ENCODE data around the gene CSK.

CSK gene

GRCh38 chr15:74802862-74803447, 21.1 kb downstream of the CSK start:
- no peak for DNase-seq

GRCh38 chr15:74804935-74805334, 23.1 kb downstream of the CSK start:
- DNase-seq: no peak

GRCh38 chr15:74807282-74807681, 25.4 kb downstream of the CSK start:
- no peak for DNase-seq

- no peak for DNase-seq
These were observed 26.4 kb downstream of the CSK start for GRCh38 chr15:74808078-74808839.

- no peak for DNase-seq
These were observed 27.0 kb downstream of the CSK start for GRCh38 chr15:74808840-74809229.

GRCh38 chr15:74809242-74809641, 27.4 kb downstream of the CSK start:
- DNase-seq: no peak

GRCh38 chr15:74809956-74810355, 28.1 kb downstream of the CSK start:
- no peak for DNase-seq

- DNase-seq: no peak
These were observed 30.7 kb downstream of the CSK start, which contains the start of gene LMAN1L for GRCh38 chr15:74812533-74812932. TSS of gene LMAN1L (plus strand) at chr15:74812835. CDS start at chr15:74812855, 20 bp downstream.

- no peak for DNase-seq
These were observed 33.4 kb downstream of the CSK start for GRCh38 chr15:74815121-74815934.

GRCh38 chr15:74815961-74816360, 34.1 kb downstream of the CSK start:
- DNase-seq: no peak

- DNase-seq: no peak
These were observed 34.9 kb downstream of the CSK start for GRCh38 chr15:74816624-74817369.

GRCh38 chr15:74817370-74817737, 35.5 kb downstream of the CSK start:
- DNase-seq: no peak

GRCh38 chr15:74820056-74820455, 38.2 kb downstream of the CSK start:
- DNase-seq: no peak

GRCh38 chr15:74821091-74821789, 39.4 kb downstream of the CSK start:
- no peak for DNase-seq

GRCh38 chr15:74821790-74822158, 39.9 kb downstream of the CSK start:
- DNase-seq: no peak

- no peak for DNase-seq
These were observed 40.4 kb downstream of the CSK start for GRCh38 chr15:74822233-74822632.

GRCh38 chr15:74823324-74823723, 41.4 kb downstream of the CSK start:
- no peak for DNase-seq

GRCh38 chr15:74824976-74825375, 43.1 kb downstream of the CSK start:
- no peak for DNase-seq

GRCh38 chr15:74825866-74826265, 44.0 kb downstream of the CSK start:
- no peak for DNase-seq

- DNase-seq: no peak
These were observed 44.5 kb downstream of the CSK start, which contains the start of gene CPLX3 for GRCh38 chr15:74826364-74826819. TSS of gene CPLX3 (plus strand) at chr15:74826627. CDS start at chr15:74826704, 77 bp downstream.

- no peak for DNase-seq
These were observed 45.0 kb downstream of the CSK start for GRCh38 chr15:74826921-74827320.

- DNase-seq: no peak
These were observed 45.7 kb downstream of the CSK start for GRCh38 chr15:74827614-74828013.

All from NCI-H1930 (cell line).